PC-9 (cell line): ENCODE measurements around the gene ANKRD37. TPM values are rescaled to one million over a fixed set of nuclear protein-coding genes. Genes with fewer than 3 reads are reported as not detected.

Experiments
- BruUV-seq: library from RNA; stranded (reverse); fragments of 400-500 nt; replicated peaks from 2 replicates; lab custom pipeline; 2021; lab: Mats Ljungman, UMichigan
- CTCF ChIA-PET: fragments of 300-600 bp; sonication (Branson Sonifier 250); formaldehyde crosslinking; loops from one replicate; lab custom pipeline; 2022; ENCODE audit warnings: antibody characterized with exemption; lab: Charles Lee
- POLR2A ChIA-PET: fragments of 300-600 bp; sonication (Branson Sonifier 250); formaldehyde crosslinking; loops from one replicate; lab custom pipeline; 2022; ENCODE audit warnings: antibody characterized with exemption; ENCODE audit not compliant: unreplicated experiment; lab: Charles Lee
- DNase-seq, 2 experiments: peaks; one replicate each; pipeline versions ENCODE4 v3.0.0 to v3.0.0-alpha.2; 2015 to 2022; ENCODE audit warnings: mixed read lengths in 1 of 2
- H2AFZ ChIP-seq: fragments of 200-600 bp; sonication (generic); 2 replicates; pipeline ENCODE4 v1.8.1; 2017; ENCODE audit warnings: antibody characterized with exemption
- H3F3A ChIP-seq: fragments of 200-600 bp; sonication (generic); 2 replicates; pipeline ENCODE4 v1.8.1; 2017; ENCODE audit warnings: antibody characterized with exemption, mild to moderate bottlenecking, low read depth; ENCODE audit not compliant: insufficient read depth
- H3K27ac ChIP-seq: fragments of 200-600 bp; sonication (generic); 2 replicates; pipeline ENCODE4 v1.6.1; 2016; ENCODE audit warnings: mixed run types
- H3K27me3 ChIP-seq: fragments of 200-600 bp; sonication (generic); 2 replicates; pipeline ENCODE4 v1.6.1; 2016; ENCODE audit warnings: low read depth, mixed run types; ENCODE audit not compliant: insufficient read depth
- H3K36me3 ChIP-seq: fragments of 200-600 bp; sonication (generic); 2 replicates; pipeline ENCODE4 v1.6.1; 2016; ENCODE audit warnings: low read depth, mixed run types
- H3K4me1 ChIP-seq: fragments of 200-600 bp; sonication (generic); replicated peaks from 2 replicates; pipeline ENCODE4 v1.6.1; 2016; ENCODE audit warnings: mixed run types; ENCODE audit not compliant: insufficient read depth
- H3K4me2 ChIP-seq: fragments of 200-600 bp; sonication (generic); 2 replicates; pipeline ENCODE4 v1.6.1; 2017; ENCODE audit warnings: mixed run types
- H3K4me3 ChIP-seq: fragments of 200-600 bp; sonication (generic); 2 replicates; pipeline ENCODE4 v1.6.1; 2016; ENCODE audit warnings: mixed run types
- H3K79me2 ChIP-seq: fragments of 200-600 bp; sonication (generic); 2 replicates; pipeline ENCODE4 v1.6.1; 2017; ENCODE audit warnings: low read depth, mixed run types
- H3K9me2 ChIP-seq: fragments of 200-600 bp; sonication (generic); 2 replicates; pipeline ENCODE4 v1.8.1; 2017; ENCODE audit warnings: mild to moderate bottlenecking; ENCODE audit not compliant: insufficient read depth
- H3K9me3 ChIP-seq: fragments of 200-600 bp; sonication (generic); 2 replicates; pipeline ENCODE4 v1.8.1; 2016; ENCODE audit warnings: low read depth; ENCODE audit not compliant: insufficient read depth
- H4K20me1 ChIP-seq: fragments of 200-600 bp; sonication (generic); 2 replicates; pipeline ENCODE4 v1.8.1; 2017; ENCODE audit not compliant: insufficient read depth
- CTCF ChIP-seq: fragments of 200-600 bp; sonication (generic); conservative IDR thresholded peaks from 2 replicates; pipeline ENCODE4 v1.6.1; 2017; ENCODE audit warnings: mixed run types, antibody characterized with exemption, mild to moderate bottlenecking, moderate library complexity
- EZH2 ChIP-seq: fragments of 200-600 bp; sonication (generic); IDR thresholded peaks from 2 replicates; pipeline ENCODE4 v1.8.0; 2017; ENCODE audit warnings: antibody characterized with exemption, low read depth
- intact Hi-C: fragments of 100-400 bp; cut with micrococcal nuclease; formaldehyde crosslinking; loops from one replicate; pipeline ENCODE4 v1.10.0; 2022; ENCODE audit not compliant: unreplicated experiment
- total RNA-seq: library from RNA; stranded (reverse); gene quantifications from 2 replicates; pipeline ENCODE4 v1.2.3, GENCODE V29; 2021

Gene ANKRD37
- total RNA-seq, 1 experiment from 2014 or later = 4.2 TPM

GRCh38 chr4:185384061-185384460 is 12.6 kb upstream of the ANKRD37 start:
- peak overlapping the region; percentile 69 for H3K4me2 ChIP-seq
- H3K36me3 ChIP-seq = no peaks in the 10 kb centered on the region
- BruUV-seq = no TSS peak
- no peaks in the 10 kb centered on the region for H3K9me2 ChIP-seq
- TF ChIP-seq CTCF (no peak), EZH2 (no peak)
- 0 out of 2 replicates have a peak overlapping the region, but pooled peaks have one; percentile 26 for H3K27ac ChIP-seq
- H2AFZ ChIP-seq = no peak overlapping the region
- H3K9me3 ChIP-seq = no peaks in the 10 kb centered on the region
- peak overlapping the region; percentile 11; the same call in 1 of the 2 replicates for H3K4me3 ChIP-seq
- no peaks in the 10 kb centered on the region for H3K79me2 ChIP-seq
- ChIA-PET CTCF (interaction anchor here (0.5 kb wide), 1 partner anchor 11 kb away, joined by 3 read pairs; no protein-coding TSS in a partner anchor), POLR2A (interaction anchor here (0.5 kb wide), 1 partner anchor 25 kb away, joined by 4 read pairs; no protein-coding TSS in a partner anchor)
- H4K20me1 ChIP-seq = no peaks in the 10 kb centered on the region
- no peaks in the 10 kb centered on the region for H3K27me3 ChIP-seq
- H3K4me1 ChIP-seq = peaks cover 25% of the 10 kb centered on the region
- peaks cover 9% of the 10 kb centered on the region; the same call in 1 of the 2 replicates for H3F3A ChIP-seq
- intact Hi-C loops = no loop called here
- no peak for DNase-seq

GRCh38 chr4:185384930-185385331 is 11.7 kb upstream of the ANKRD37 start:
- ChIA-PET POLR2A (no interaction called here), CTCF (no interaction called here)
- TF ChIP-seq EZH2 = no peak
- no peak for TF ChIP-seq CTCF
- no peaks in the 10 kb centered on the region for H4K20me1 ChIP-seq
- peaks cover 9% of the 10 kb centered on the region; the same call in 1 of the 2 replicates for H3F3A ChIP-seq
- intact Hi-C loops = no loop called here
- H3K27ac ChIP-seq = no peak overlapping the region
- no peak overlapping the region for H3K4me3 ChIP-seq
- no peak overlapping the region for H2AFZ ChIP-seq
- no peak for DNase-seq
- H3K36me3 ChIP-seq = no peaks in the 10 kb centered on the region
- H3K9me3 ChIP-seq = no peaks in the 10 kb centered on the region
- no peak overlapping the region for H3K4me2 ChIP-seq
- H3K79me2 ChIP-seq = no peaks in the 10 kb centered on the region
- H3K4me1 ChIP-seq = peaks cover 25% of the 10 kb centered on the region
- BruUV-seq = no TSS peak
- H3K9me2 ChIP-seq = no peaks in the 10 kb centered on the region
- no peaks in the 10 kb centered on the region for H3K27me3 ChIP-seq

GRCh38 chr4:185387957-185388356 is 8.7 kb upstream of the ANKRD37 start:
- TF ChIP-seq EZH2 = no peak
- no peak for TF ChIP-seq CTCF
- Histone ChIP-seq H3K9me3 (no peaks in the 10 kb centered on the region), H2AFZ (no peak overlapping the region), H3K79me2 (no peaks in the 10 kb centered on the region), H3F3A (peaks cover 9% of the 10 kb centered on the region; the same call in 1 of the 2 replicates), H3K27me3 (no peaks in the 10 kb centered on the region), H3K36me3 (no peaks in the 10 kb centered on the region), H3K9me2 (no peaks in the 10 kb centered on the region; the same call in 1 of the 2 replicates), H3K4me2 (no peak overlapping the region), H3K27ac (no peak overlapping the region), H3K4me3 (no peak overlapping the region), H3K4me1 (peaks cover 15% of the 10 kb centered on the region), H4K20me1 (no peaks in the 10 kb centered on the region)
- no TSS peak for BruUV-seq
- DNase-seq = no peak
- intact Hi-C loops = no loop called here
- CTCF ChIA-PET = no interaction called here
- POLR2A ChIA-PET = no interaction called here
